Vagina (tissue), 2 donors: ENCODE data around the gene PLGRKT. TPM values are rescaled to one million over a fixed set of nuclear protein-coding genes. Genes with fewer than 3 reads are reported as not detected.

Experiments
- DNase-seq, 2 donors: peaks; one replicate each; pipeline ENCODE4 v3.0.0-alpha.2; 2017; ENCODE audit errors: extremely low spot score in 2 of 2
- H3K27ac ChIP-seq: fragments of 200-600 bp; sonication (generic); one replicate; pipeline ENCODE4 v1.5.1; 2019
- H3K27me3 ChIP-seq: fragments of 200-600 bp; sonication (generic); one replicate; pipeline ENCODE4 v1.5.1; 2019
- H3K36me3 ChIP-seq, 2 donors: fragments of 200-600 bp; sonication (generic); one replicate each; pipeline ENCODE4 v1.5.1; 2017 to 2019
- H3K4me1 ChIP-seq: fragments of 200-600 bp; sonication (generic); one replicate; pipeline ENCODE4 v1.5.1; 2019
- H3K4me3 ChIP-seq, 2 donors: fragments of 200-600 bp; sonication (generic); 1 replicate in 1 of 2; 2 replicates in 1 of 2; pipeline ENCODE4 v1.5.1; 2016 to 2019
- H3K9me3 ChIP-seq: fragments of 200-600 bp; sonication (generic); one replicate; pipeline ENCODE4 v1.5.1; 2019
- CTCF ChIP-seq, 3 experiments: fragments of 450-650 bp in 2 of 3; fragments of 200-600 bp in 1 of 3; sonication (generic) in 1 of 3; IDR thresholded peaks; one replicate each; pipeline ENCODE4 v1.5.1; 2017 to 2019; ENCODE audit warnings: antibody characterized with exemption in 3 of 3, mild to moderate bottlenecking in 2 of 3, moderate library complexity in 2 of 3
- POLR2A ChIP-seq, 2 donors: fragments of 450-650 bp; IDR thresholded peaks; one replicate each; pipeline ENCODE4 v1.6.1; 2017; ENCODE audit warnings: antibody characterized with exemption in 2 of 2, mild to moderate bottlenecking in 2 of 2, moderate library complexity in 2 of 2
- POLR2AphosphoS5 ChIP-seq, 2 donors: sonication (generic); formaldehyde crosslinking; IDR thresholded peaks; one replicate each; pipeline ENCODE4 v1.9.0; 2017; ENCODE audit warnings: antibody characterized with exemption in 2 of 2, mild to moderate bottlenecking in 2 of 2, low read depth in 1 of 2; ENCODE audit not compliant: insufficient read depth in 1 of 2
- intact Hi-C: fragments of 100-400 bp; cut with DNase I; formaldehyde crosslinking; loops from one replicate; pipeline ENCODE4 v1.15.1; 2023
- total RNA-seq: library from RNA; depleted of rRNA; stranded (reverse); fragments of >200 nt; gene quantifications from one replicate; pipeline ENCODE4 v1.2.3, GENCODE V29; 2016

Gene PLGRKT
- total RNA-seq, 1 donor from 2014 or later = 10.1 TPM

GRCh38 chr9:5452286-5452609 is 14.5 kb upstream of the PLGRKT start:
- no peaks in the 10 kb centered on the region for H3K36me3 ChIP-seq
- no peak overlapping the region for H3K27ac ChIP-seq
- H3K27me3 ChIP-seq = no peaks in the 10 kb centered on the region
- DNase-seq = no peak
- no peak for TF ChIP-seq POLR2AphosphoS5 (IDR thresholded peaks at IDR 0.05; ENCODE audit: insufficient read depth in 1 of 2, low read depth in 1 of 2)
- no peak for TF ChIP-seq CTCF (IDR thresholded peaks at IDR 0.05)
- TF ChIP-seq POLR2A (IDR thresholded peaks at IDR 0.05) = no peak
- no peaks in the 10 kb centered on the region for H3K9me3 ChIP-seq
- intact Hi-C loops = no loop called here
- no peak overlapping the region for H3K4me3 ChIP-seq
- peaks cover 20% of the 10 kb centered on the region for H3K4me1 ChIP-seq

- H3K27ac ChIP-seq = peak within 1 kb of the TSS; percentile 87
- peak within 1 kb of the TSS; percentile 60 to 64 for H3K4me3 ChIP-seq
- no peaks in the 10 kb centered on the region for H3K9me3 ChIP-seq
- H3K27me3 ChIP-seq = no peaks in the 10 kb centered on the region
- no peaks in the 10 kb centered on the region for H3K36me3 ChIP-seq
- H3K4me1 ChIP-seq = peaks cover 20% of the 10 kb centered on the region
- TF ChIP-seq POLR2AphosphoS5 (IDR thresholded peaks at IDR 0.05; ENCODE audit: insufficient read depth in 1 of 2, low read depth in 1 of 2) = peak; percentile 70 to 88
- TF ChIP-seq CTCF (IDR thresholded peaks at IDR 0.05) = peak in 2 of 3 experiments; percentile 50 to 71
- no peak for TF ChIP-seq POLR2A (IDR thresholded peaks at IDR 0.05)
- intact Hi-C loops = no loop called here
- no peak for DNase-seq
Observed at GRCh38 chr9:5450359-5451091, 12.8 kb upstream of the PLGRKT start, which contains the start of gene CD274. CD274 (plus strand) TSS chr9:5450542; CDS start chr9:5456114, 5,572 bp downstream.

- no peak for DNase-seq
- Histone ChIP-seq H3K4me1 (peaks cover 20% of the 10 kb centered on the region), H3K36me3 (no peaks in the 10 kb centered on the region), H3K9me3 (no peaks in the 10 kb centered on the region), H3K27me3 (no peaks in the 10 kb centered on the region), H3K27ac (peak overlapping the region; percentile 87), H3K4me3 (peak overlapping the region; percentile 60 to 64)
- intact Hi-C loops = loop anchor here (10.0 kb wide), 1 partner anchor 1495 kb away; no protein-coding TSS in a partner anchor
- TF ChIP-seq CTCF (IDR thresholded peaks at IDR 0.05) = no peak
- TF ChIP-seq POLR2AphosphoS5 (IDR thresholded peaks at IDR 0.05; ENCODE audit: insufficient read depth in 1 of 2, low read depth in 1 of 2) = no peak
- no peak for TF ChIP-seq POLR2A (IDR thresholded peaks at IDR 0.05)
Observed at GRCh38 chr9:5449521-5450358, 12.0 kb upstream of the PLGRKT start.

- H3K27me3 ChIP-seq = no peaks in the 10 kb centered on the region
- H3K4me1 ChIP-seq = peaks cover 20% of the 10 kb centered on the region
- TF ChIP-seq POLR2AphosphoS5 (IDR thresholded peaks at IDR 0.05; ENCODE audit: insufficient read depth in 1 of 2, low read depth in 1 of 2) (no peak), POLR2A (IDR thresholded peaks at IDR 0.05) (no peak), CTCF (IDR thresholded peaks at IDR 0.05) (no peak)
- no peak overlapping the region for H3K27ac ChIP-seq
- no peak overlapping the region for H3K4me3 ChIP-seq
- intact Hi-C loops = loop anchor here (10.0 kb wide), 1 partner anchor 1496 kb away; no protein-coding TSS in a partner anchor
- no peaks in the 10 kb centered on the region for H3K9me3 ChIP-seq
- no peak for DNase-seq
- H3K36me3 ChIP-seq = no peaks in the 10 kb centered on the region
Observed at GRCh38 chr9:5448461-5449435, 11.0 kb upstream of the PLGRKT start.
